ENCODE measurements around the gene UBE2H. TPM values are rescaled to one million over a fixed set of nuclear protein-coding genes. Genes with fewer than 3 reads are reported as not detected.

The UBE2H gene
- total and polyA plus RNA-seq, 2 of the 4 experiments (the other 2 are of a cell fraction): 34.6 to 49.4 TPM

DNA sequence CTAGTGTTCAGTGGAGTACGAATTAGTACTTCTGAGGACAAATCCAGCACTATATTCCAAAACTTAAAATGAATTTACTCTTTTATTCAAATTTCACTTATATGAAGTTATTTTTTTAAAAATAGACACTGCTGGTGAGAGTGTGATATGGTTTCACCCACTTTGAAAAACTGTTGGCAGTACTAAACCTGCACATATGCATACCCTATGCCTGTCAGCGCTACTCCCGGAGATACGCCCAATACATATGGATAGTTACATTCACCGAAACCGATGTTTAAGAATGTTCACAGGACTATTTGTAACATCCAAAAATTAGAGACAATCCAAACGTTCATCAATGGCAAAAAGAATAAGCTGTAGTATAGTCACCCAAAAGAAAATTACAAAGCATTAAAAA lies 69.6 kb downstream of the UBE2H start:
- no peaks in the 10 kb centered on the region for H3K9me3 ChIP-seq (ENCODE audit: control insufficient read depth, insufficient read depth, low read length)
- no peaks in the 10 kb centered on the region for H3K27me3 ChIP-seq (ENCODE audit: control insufficient read depth, insufficient read depth, low read length)
- intact Hi-C loops (cut with micrococcal nuclease): no loop called here
- no peak overlapping the region for H2AFZ ChIP-seq (replicated peaks; ENCODE audit: low read length, poor library complexity)
- POLR2A ChIA-PET (ENCODE audit: unreplicated experiment): no interaction called here
- peak overlapping the region; percentile 60; the same call in 1 of the 2 replicates for H3K14ac ChIP-seq (replicated peaks; ENCODE audit: low read depth, low read length)
- H4K8ac ChIP-seq (ENCODE audit: low read depth in 2 of 2, low read length in 2 of 2): no peak overlapping the region
- peak overlapping the region; percentile 96; the same call in 1 of the 2 replicates for H2AK5ac ChIP-seq (ENCODE audit: low read depth, low read length)
- CTCF ChIA-PET: no interaction called here
- H3K4me2 ChIP-seq (ENCODE audit: low read depth, low read length): no peak overlapping the region
- H4K91ac ChIP-seq (ENCODE audit: insufficient read depth, low read depth, low read length): no peak overlapping the region
- peak overlapping the region; percentile 88; the same call in 1 of the 2 replicates for H3K18ac ChIP-seq (ENCODE audit: low read depth, low read length)
- H3K4me1 ChIP-seq (ENCODE audit: control insufficient read depth, insufficient read depth, low read length): peaks cover 4% of the 10 kb centered on the region
- in situ Hi-C loops (cut with MboI; ENCODE audit: low sequenced_read_pairs): no loop called here
- no peak for DNase-seq
- TF ChIP-seq MAZ (IDR thresholded peaks at IDR 0.05; ENCODE audit: borderline replicate concordance, low read depth, low read length): no peak
- peak overlapping the region; percentile 24; the same call in 1 of the 2 replicates for H2BK120ac ChIP-seq (ENCODE audit: low read depth, low read length)
- peaks cover 12 to 52% of the 10 kb centered on the region in 2 experiments for H3K79me1 ChIP-seq (ENCODE audit: low read depth in 1 of 2, low read length in 2 of 2)
- H2AK9ac ChIP-seq (replicated peaks; ENCODE audit: low read depth, low read length, poor library complexity): no peak overlapping the region
- H3K4ac ChIP-seq (ENCODE audit: low read depth, low read length): 0 out of 2 replicates have a peak overlapping the region, but pooled peaks have one; percentile 14
- H3K9me1 ChIP-seq (ENCODE audit: insufficient read depth, low read length): peaks cover 4% of the 10 kb centered on the region; the same call in 1 of the 2 replicates
- H4K20me1 ChIP-seq (ENCODE audit: insufficient read depth, low read length): peaks cover 5% of the 10 kb centered on the region; the same call in 1 of the 2 replicates
- H2BK20ac ChIP-seq (ENCODE audit: low read depth, low read length): peak overlapping the region; percentile 31; the same call in 1 of the 2 replicates
- no TSS peak for BruUV-seq (replicated peaks)
- peak overlapping the region; percentile 31 for H2BK5ac ChIP-seq (ENCODE audit: low read depth, low read length, poor library complexity, severe bottlenecking)
- H3K27ac ChIP-seq (ENCODE audit: insufficient read depth, low read length): peak overlapping the region; percentile 57; the same call in 1 of the 2 replicates
- H4K5ac ChIP-seq (ENCODE audit: low read depth, low read length): no peak overlapping the region
- dilution Hi-C loops (cut with HindIII; ENCODE audit: low sequenced_read_pairs, unreplicated experiment): no loop called here
- WGBS, 2 experiments (ENCODE audit: extremely low coverage in 2 of 2, insufficient read length in 1 of 2): no CpG with 5 or more reads among the region's 7 CpGs
- H3K9ac ChIP-seq (ENCODE audit: low read depth, low read length): no peak overlapping the region
- no peak overlapping the region for H3K4me3 ChIP-seq (ENCODE audit: insufficient read depth, low read depth, low read length)
- H2BK15ac ChIP-seq (ENCODE audit: low read depth, low read length): peak overlapping the region; percentile 88; the same call in 1 of the 3 replicates
- no peak for ATAC-seq (ENCODE audit: low read depth)
- no peak overlapping the region for H3K56ac ChIP-seq (ENCODE audit: extremely low read depth, insufficient read depth, low read length)
- peaks cover 18% of the 10 kb centered on the region for H3K36me3 ChIP-seq (ENCODE audit: control insufficient read depth, insufficient read depth, low read length)
- H3K23ac ChIP-seq (ENCODE audit: low read depth, low read length): 0 out of 2 replicates have a peak overlapping the region, but pooled peaks have one; percentile 68

Data from IMR-90 (cell line).